MCF 10A (cell line): Measurements from ENCODE around the gene RASIP1. TPM values are rescaled to one million over a fixed set of nuclear protein-coding genes. Genes with fewer than 3 reads are reported as not detected.

Experiments used
- BruUV-seq: library from RNA; stranded (reverse); fragments of 400-500 nt; replicated peaks from 2 replicates; lab custom pipeline; 2021; lab: Mats Ljungman, UMichigan
- CTCF ChIA-PET: fragments of 300-600 bp; sonication (Branson Sonifier 250); formaldehyde crosslinking; extraction: SDS; loops from one replicate; lab custom pipeline; 2021; ENCODE audit warnings: antibody characterized with exemption, inconsistent platforms; lab: Yijun Ruan, JAX
- POLR2A ChIA-PET: fragments of 300-600, 350-650 bp; sonication (Branson Sonifier 250); formaldehyde crosslinking; extraction: SDS; loops from one replicate; lab custom pipeline; 2020; ENCODE audit warnings: antibody characterized with exemption, inconsistent platforms; lab: Yijun Ruan, JAX
- DNase-seq: peaks from one replicate; pipeline ENCODE4 v3.0.0-alpha.2; 2018; ENCODE audit not compliant: unreplicated experiment
- H3K27ac Mint-ChIP-seq: one replicate; pipeline ENCODE4 v1.8.0; 2022; ENCODE audit warnings: mild to moderate bottlenecking, low read depth, mixed read lengths; ENCODE audit not compliant: unreplicated experiment
- H3K27me3 Mint-ChIP-seq: one replicate; pipeline ENCODE4 v1.8.0; 2022; ENCODE audit warnings: mixed read lengths; ENCODE audit not compliant: insufficient read depth, unreplicated experiment
- H3K36me3 Mint-ChIP-seq: one replicate; pipeline ENCODE4 v1.8.0; 2022; ENCODE audit warnings: mild to moderate bottlenecking, moderate library complexity, mixed read lengths; ENCODE audit not compliant: insufficient read depth, unreplicated experiment
- H3K4me1 Mint-ChIP-seq: one replicate; pipeline ENCODE4 v1.8.0; 2022; ENCODE audit warnings: mixed read lengths; ENCODE audit not compliant: insufficient read depth, unreplicated experiment
- H3K4me3 Mint-ChIP-seq: one replicate; pipeline ENCODE4 v1.8.0; 2022; ENCODE audit warnings: mild to moderate bottlenecking, moderate library complexity, mixed read lengths; ENCODE audit not compliant: unreplicated experiment
- H3K9me3 Mint-ChIP-seq: one replicate; pipeline ENCODE4 v1.8.0; 2022; ENCODE audit warnings: mixed read lengths; ENCODE audit not compliant: unreplicated experiment
- CTCF ChIP-seq: fragments of 200-600 bp; IDR thresholded peaks from one replicate; pipeline ENCODE4 v1.8.0; 2022; ENCODE audit warnings: antibody characterized with exemption, mild to moderate bottlenecking; ENCODE audit not compliant: unreplicated experiment
- intact Hi-C: fragments of 100-400 bp; cut with micrococcal nuclease; formaldehyde crosslinking; loops from 2 replicates; pipeline ENCODE4 v1.14.1; 2022
- total RNA-seq: library from RNA; stranded (reverse); gene quantifications from 2 replicates; pipeline ENCODE4 v1.2.3, GENCODE V29; 2022

RASIP1 gene
- total RNA-seq, 1 experiment from 2014 or later = 1.9 TPM

GRCh38 chr19:48678201-48678600, 62.2 kb downstream of the RASIP1 start:
- no TSS peak for BruUV-seq
- Mint-ChIP-seq H3K4me1 (peaks cover 5% of the 10 kb centered on the region), H3K27ac (no peak overlapping the region), H3K27me3 (no peaks in the 10 kb centered on the region), H3K36me3 (peaks cover 6% of the 10 kb centered on the region), H3K9me3 (no peaks in the 10 kb centered on the region), H3K4me3 (no peak overlapping the region)
- intact Hi-C loops = loop anchor here (5.0 kb wide), 1 partner anchor 34 kb away; no protein-coding TSS in a partner anchor
- TF ChIP-seq CTCF = no peak
- ChIA-PET CTCF (interaction anchor here (0.9 to 1.8 kb wide), 4 partner anchors 9 to 61 kb away, joined by 3 to 5 read pairs (median 4); partner anchors contain the start of gene CA11), POLR2A (interaction anchor here (1.1 kb wide), 1 partner anchor 32 kb away, joined by 3 read pairs; no protein-coding TSS in a partner anchor)
- no peak for DNase-seq

GRCh38 chr19:48676887-48677286, 63.5 kb downstream of the RASIP1 start:
- H3K36me3 Mint-ChIP-seq = peaks cover 6% of the 10 kb centered on the region
- peaks cover 5% of the 10 kb centered on the region for H3K4me1 Mint-ChIP-seq
- H3K27me3 Mint-ChIP-seq = no peaks in the 10 kb centered on the region
- H3K27ac Mint-ChIP-seq = no peak overlapping the region
- no peak for DNase-seq
- no peak for TF ChIP-seq CTCF
- ChIA-PET POLR2A (interaction anchor here (1.0 kb wide), 1 partner anchor 11 kb away, joined by 3 read pairs; no protein-coding TSS in a partner anchor), CTCF (interaction anchor here (0.6 to 2.4 kb wide), 5 partner anchors 19 to 165 kb away, joined by 3 to 5 read pairs (median 4); partner anchors contain the start of gene FUT2)
- intact Hi-C loops = loop anchor here (5.0 kb wide), 1 partner anchor 35 kb away; no protein-coding TSS in a partner anchor
- H3K9me3 Mint-ChIP-seq = no peaks in the 10 kb centered on the region
- BruUV-seq = no TSS peak
- H3K4me3 Mint-ChIP-seq = no peak overlapping the region

- DNase-seq = no peak
- CTCF ChIA-PET = interaction anchor here (0.7 to 2.4 kb wide), 6 partner anchors 18 to 166 kb away, joined by 3 to 6 read pairs (median 4); partner anchors contain the start of gene FUT2
- no peak for TF ChIP-seq CTCF
- intact Hi-C loops = loop anchor here (5.0 kb wide), 1 partner anchor 36 kb away; no protein-coding TSS in a partner anchor
- POLR2A ChIA-PET = interaction anchor here (0.7 kb wide), 1 partner anchor 17 kb away, joined by 3 read pairs; no protein-coding TSS in a partner anchor
- Mint-ChIP-seq H3K4me1 (peaks cover 5% of the 10 kb centered on the region), H3K4me3 (no peak overlapping the region), H3K27me3 (no peaks in the 10 kb centered on the region), H3K27ac (no peak overlapping the region), H3K9me3 (no peaks in the 10 kb centered on the region), H3K36me3 (peaks cover 6% of the 10 kb centered on the region)
- BruUV-seq = no TSS peak
Measured at GRCh38 chr19:48676487-48676886, 63.9 kb downstream of the RASIP1 start.
